ENCODE measurements around the gene NPLOC4. TPM values are rescaled to one million over a fixed set of nuclear protein-coding genes. Genes with fewer than 3 reads are reported as not detected.

NPLOC4 gene
- polyA plus RNA-seq, 1 of the 3 experiments (the other 2 are of a cell fraction) = 88.6 TPM

- Histone ChIP-seq H3K36me3 (replicated peaks in 1 of 2; ENCODE audit: control insufficient read depth in 1 of 2, insufficient read depth in 2 of 2, low read length in 1 of 2) (peaks cover 45 to 68% of the 10 kb centered on the region in 2 experiments), H3K27me3 (ENCODE audit: insufficient read depth) (no peaks in the 10 kb centered on the region), H3K4me3 (ENCODE audit: low read depth in 2 of 2, low read length in 1 of 2) (no peak overlapping the region), H3K9me2 (no peaks in the 10 kb centered on the region), H3K4me1 (ENCODE audit: control insufficient read depth in 1 of 2, insufficient read depth in 2 of 2, low read depth in 1 of 2, low read length in 1 of 2) (peaks cover 28 to 39% of the 10 kb centered on the region in 2 experiments), H3K79me2 (ENCODE audit: insufficient read depth) (peaks cover 63% of the 10 kb centered on the region), H3F3A (replicated peaks; ENCODE audit: insufficient read depth) (peaks cover 26% of the 10 kb centered on the region), H3K4me2 (no peak overlapping the region), H2AFZ (ENCODE audit: low read depth) (no peak overlapping the region), H3K27ac (ENCODE audit: low read depth in 2 of 2, low read length in 1 of 2) (no peak overlapping the region; a peak in 1 of 4 replicates), H3K9ac (no peak overlapping the region), H3K9me3 (no peaks in the 10 kb centered on the region), H4K20me1 (ENCODE audit: insufficient read depth) (peaks cover 5% of the 10 kb centered on the region)
- TF ChIP-seq MAX (IDR thresholded peaks at IDR 0.05; ENCODE audit: low read depth) = no peak
- TF ChIP-seq NFIC (IDR thresholded peaks at IDR 0.05; ENCODE audit: borderline replicate concordance) = no peak
- no peak for TF ChIP-seq IRF3 (IDR thresholded peaks at IDR 0.05; ENCODE audit: low read depth, low read length)
- POLR2A ChIA-PET = no interaction called here
- WGBS (ENCODE audit: low lambda C conversion rate) = 88% methylated on average over 6 of the region's 8 CpGs
- no peak for DNase-seq
- CTCF ChIA-PET = interaction anchor here (1.1 to 4.0 kb wide), 4 partner anchors 11 to 134 kb away, joined by 3 to 23 read pairs (median 5); no protein-coding TSS in a partner anchor
Observed at GRCh38 chr17:81574643-81574956, 62.3 kb downstream of the NPLOC4 start.

GRCh38 chr17:81573794-81574642 lies 62.9 kb downstream of the NPLOC4 start:
- peaks cover 51 to 68% of the 10 kb centered on the region in 2 experiments for H3K36me3 ChIP-seq (replicated peaks in 1 of 2; ENCODE audit: control insufficient read depth in 1 of 2, insufficient read depth in 2 of 2, low read length in 1 of 2)
- H3K9me3 ChIP-seq = no peaks in the 10 kb centered on the region
- peaks cover 61% of the 10 kb centered on the region for H3K79me2 ChIP-seq (ENCODE audit: insufficient read depth)
- H3K4me2 ChIP-seq = no peak overlapping the region
- no peak overlapping the region for H2AFZ ChIP-seq (ENCODE audit: low read depth)
- no peak overlapping the region for H3K9ac ChIP-seq
- 90% methylated on average over 17 of the region's 17 CpGs for WGBS (ENCODE audit: low lambda C conversion rate)
- no peaks in the 10 kb centered on the region for H3K9me2 ChIP-seq
- H3K4me3 ChIP-seq (ENCODE audit: low read depth in 2 of 2, low read length in 1 of 2) = no peak overlapping the region
- peaks cover 5% of the 10 kb centered on the region for H4K20me1 ChIP-seq (ENCODE audit: insufficient read depth)
- peak; percentile 65 for DNase-seq
- H3K27me3 ChIP-seq (ENCODE audit: insufficient read depth) = no peaks in the 10 kb centered on the region
- H3K4me1 ChIP-seq (ENCODE audit: control insufficient read depth in 1 of 2, insufficient read depth in 2 of 2, low read depth in 1 of 2, low read length in 1 of 2) = peaks cover 28 to 37% of the 10 kb centered on the region in 2 experiments
- peak overlapping the region in 1 of 2 experiments; percentile 41; a peak in 1 of 4 replicates for H3K27ac ChIP-seq (ENCODE audit: low read depth in 2 of 2, low read length in 1 of 2)
- peaks cover 31% of the 10 kb centered on the region for H3F3A ChIP-seq (replicated peaks; ENCODE audit: insufficient read depth)
- ChIA-PET CTCF (interaction anchor here (1.0 to 4.0 kb wide), 5 partner anchors 8 to 133 kb away, joined by 3 to 23 read pairs (median 4); no protein-coding TSS in a partner anchor), POLR2A (no interaction called here)
- TF ChIP-seq USF2 (IDR thresholded peaks at IDR 0.05; ENCODE audit: borderline replicate concordance, low read depth, low read length) (no peak), JUND (IDR thresholded peaks at IDR 0.05) (no peak), MEF2A (IDR thresholded peaks at IDR 0.05; ENCODE audit: borderline replicate concordance, low read depth) (no peak), USF1 (IDR thresholded peaks at IDR 0.05; ENCODE audit: borderline replicate concordance, low read depth) (no peak), REST (IDR thresholded peaks at IDR 0.05; ENCODE audit: low read depth, low read length) (no peak), RCOR1 (IDR thresholded peaks at IDR 0.05; ENCODE audit: low read length) (peak; percentile 92), MXI1 (IDR thresholded peaks at IDR 0.05; ENCODE audit: low read depth, low read length) (0 out of 2 replicates have a peak, but pooled peaks have one; percentile 11), POLR2AphosphoS5 (IDR thresholded peaks at IDR 0.05; ENCODE audit: low read depth, low read length) (no peak), FOXM1 (IDR thresholded peaks at IDR 0.05; ENCODE audit: low read depth) (no peak), YY1 (IDR thresholded peaks at IDR 0.05; ENCODE audit: low read depth) (no peak), RFX5 (IDR thresholded peaks at IDR 0.05; ENCODE audit: low read length) (0 out of 2 replicates have a peak, but pooled peaks have one; percentile 34), CHD2 (IDR thresholded peaks at IDR 0.05; ENCODE audit: low read length, partially characterized antibody) (no peak), TEAD4 (IDR thresholded peaks at IDR 0.05; ENCODE audit: borderline replicate concordance, insufficient read depth) (no peak), EP300 (IDR thresholded peaks at IDR 0.05; ENCODE audit: borderline replicate concordance in 1 of 2, low read depth in 1 of 2, low read length in 1 of 2) (peak in 1 of 2 experiments; percentile 85; a peak in 2 of 4 replicates), TAF1 (IDR thresholded peaks at IDR 0.05; ENCODE audit: borderline replicate concordance, low read depth, low read length) (no peak), IRF3 (IDR thresholded peaks at IDR 0.05; ENCODE audit: low read depth, low read length) (no peak)

All from SK-N-SH (cell line).